Kidney epithelial cell (primary cell): Measurements from ENCODE around the gene STMN1. TPM values are rescaled to one million over a fixed set of nuclear protein-coding genes. Genes with fewer than 3 reads are reported as not detected.

Experiments
- DNase-seq: peaks from one replicate; pipeline ENCODE4 v3.0.0-alpha.2; 2010; ENCODE audit warnings: low read depth
- H3K27me3 ChIP-seq: 2 replicates; pipeline ENCODE4 v1.6.0; 2011; ENCODE audit warnings: low read length; ENCODE audit not compliant: control insufficient read depth, insufficient read depth
- H3K36me3 ChIP-seq: 2 replicates; pipeline ENCODE4 v1.5.1; 2011; ENCODE audit warnings: low read length; ENCODE audit not compliant: control insufficient read depth, insufficient read depth
- H3K4me3 ChIP-seq: 2 replicates; pipeline ENCODE4 v1.5.1; 2011; ENCODE audit warnings: low read depth, mild to moderate bottlenecking, control low read depth, low read length
- total RNA-seq: library from RNA; depleted of rRNA; stranded (reverse); fragments of >200 nt; gene quantifications from 2 replicates; pipeline ENCODE4 v1.2.3, GENCODE V29; 2015
- TF ChIP-seq, protein P1 (sequence below): IDR thresholded peaks from 2 replicates; pipeline ENCODE4 v1.5.1; 2011; ENCODE audit warnings: mild to moderate bottlenecking, moderate library complexity, low read length, control low read depth, inconsistent platforms; ENCODE audit not compliant: insufficient read depth, poor library complexity, severe bottlenecking

Gene STMN1
- total RNA-seq, 1 donor from 2014 or later: 207 TPM

GRCh38 chr1:25914074-25914995 is 8.1 kb upstream of the STMN1 start:
- DNase-seq: no peak
- Histone ChIP-seq H3K27me3 (no peaks in the 10 kb centered on the region), H3K36me3 (no peaks in the 10 kb centered on the region), H3K4me3 (no peak overlapping the region)
- TF ChIP-seq, protein P1, sequence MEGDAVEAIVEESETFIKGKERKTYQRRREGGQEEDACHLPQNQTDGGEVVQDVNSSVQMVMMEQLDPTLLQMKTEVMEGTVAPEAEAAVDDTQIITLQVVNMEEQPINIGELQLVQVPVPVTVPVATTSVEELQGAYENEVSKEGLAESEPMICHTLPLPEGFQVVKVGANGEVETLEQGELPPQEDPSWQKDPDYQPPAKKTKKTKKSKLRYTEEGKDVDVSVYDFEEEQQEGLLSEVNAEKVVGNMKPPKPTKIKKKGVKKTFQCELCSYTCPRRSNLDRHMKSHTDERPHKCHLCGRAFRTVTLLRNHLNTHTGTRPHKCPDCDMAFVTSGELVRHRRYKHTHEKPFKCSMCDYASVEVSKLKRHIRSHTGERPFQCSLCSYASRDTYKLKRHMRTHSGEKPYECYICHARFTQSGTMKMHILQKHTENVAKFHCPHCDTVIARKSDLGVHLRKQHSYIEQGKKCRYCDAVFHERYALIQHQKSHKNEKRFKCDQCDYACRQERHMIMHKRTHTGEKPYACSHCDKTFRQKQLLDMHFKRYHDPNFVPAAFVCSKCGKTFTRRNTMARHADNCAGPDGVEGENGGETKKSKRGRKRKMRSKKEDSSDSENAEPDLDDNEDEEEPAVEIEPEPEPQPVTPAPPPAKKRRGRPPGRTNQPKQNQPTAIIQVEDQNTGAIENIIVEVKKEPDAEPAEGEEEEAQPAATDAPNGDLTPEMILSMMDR: no peak

DNA sequence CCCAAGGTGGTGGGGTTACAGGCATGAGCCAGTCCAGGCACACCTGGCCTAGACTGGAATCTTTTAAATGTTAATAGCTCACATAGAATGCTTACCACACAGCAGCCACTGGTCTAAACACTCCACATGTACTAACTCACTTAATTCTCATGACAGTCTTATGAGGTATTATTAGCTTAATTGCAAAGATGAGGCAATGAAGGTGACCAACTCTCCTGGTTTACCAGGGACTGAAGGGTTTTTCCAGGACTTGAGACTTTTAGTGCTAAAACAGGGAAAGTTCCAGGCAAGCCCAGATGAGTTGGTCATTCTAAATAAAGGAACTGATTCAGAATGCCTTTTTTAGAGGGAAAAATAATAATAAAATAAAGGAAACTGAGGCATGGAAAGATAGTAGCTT is 7.0 kb upstream of the STMN1 start:
- TF ChIP-seq, protein P1: no peak
- Histone ChIP-seq H3K27me3 (no peaks in the 10 kb centered on the region), H3K36me3 (no peaks in the 10 kb centered on the region), H3K4me3 (no peak overlapping the region)
- DNase-seq: no peak

- DNase-seq: no peak
- Histone ChIP-seq H3K27me3 (no peaks in the 10 kb centered on the region), H3K4me3 (no peak overlapping the region), H3K36me3 (no peaks in the 10 kb centered on the region)
- TF ChIP-seq, protein P1: no peak
These were observed 6.0 kb upstream of the STMN1 start for GRCh38 chr1:25912076-25912831.

DNA sequence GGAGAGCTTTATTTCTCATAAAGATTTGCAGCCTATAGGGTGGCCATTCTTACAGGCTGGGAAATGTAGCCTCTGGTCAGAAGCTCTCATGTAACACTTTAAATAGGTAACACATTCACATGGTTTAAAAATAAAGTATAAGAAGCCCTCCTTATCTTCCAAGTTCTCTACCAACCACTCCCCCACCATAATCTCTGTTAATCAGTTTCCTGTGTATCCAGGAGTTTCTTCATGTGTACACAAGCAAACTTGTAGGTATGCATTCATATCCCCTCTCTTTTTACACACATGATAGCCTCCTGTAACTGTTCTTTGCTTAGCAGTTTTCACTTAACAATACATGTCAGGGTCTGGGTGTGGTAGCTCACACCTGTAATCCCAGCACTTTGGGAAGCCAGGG is 4.9 kb upstream of the STMN1 start:
- H3K4me3 ChIP-seq: no peak overlapping the region
- no peak for DNase-seq
- TF ChIP-seq, protein P1: no peak
- peaks cover 3% of the 10 kb centered on the region for H3K27me3 ChIP-seq
- H3K36me3 ChIP-seq: no peaks in the 10 kb centered on the region

DNA sequence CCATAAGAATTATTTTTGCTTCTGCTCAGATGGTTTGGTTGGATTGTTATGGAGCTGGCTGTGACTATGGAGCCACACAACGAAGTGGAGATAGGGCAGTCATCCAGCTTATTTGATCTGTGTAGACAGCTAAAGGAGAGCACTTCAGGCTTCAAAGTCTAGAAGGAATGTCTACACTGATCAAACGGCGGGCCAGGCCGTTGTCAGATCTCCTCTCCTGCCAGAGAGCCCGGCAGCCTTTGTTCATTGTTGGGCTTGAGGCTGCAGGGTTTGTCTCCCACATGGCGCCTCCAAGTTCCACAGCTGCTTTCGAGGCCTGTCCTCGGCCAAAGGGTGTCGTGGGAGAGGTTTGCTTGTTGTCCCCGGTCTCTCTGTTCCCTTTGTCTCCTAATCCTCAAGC is 2.8 kb upstream of the STMN1 start:
- Histone ChIP-seq H3K27me3 (peaks cover 3% of the 10 kb centered on the region), H3K4me3 (no peak overlapping the region), H3K36me3 (no peaks in the 10 kb centered on the region)
- DNase-seq: no peak
- TF ChIP-seq, protein P1: no peak
